Prostate gland (tissue), 2 donors: Measurements from ENCODE around the gene MAGED2. TPM values are rescaled to one million over a fixed set of nuclear protein-coding genes. Genes with fewer than 3 reads are reported as not detected.
"Not testable (repeated sequence)": the region's sequence is repeated elsewhere in the genome, so short reads cannot be mapped to it uniquely, and the experiment has no call there.

Experiments
- DNase-seq: peaks from one replicate; pipeline ENCODE4 v3.0.0-alpha.2; 2019; ENCODE audit warnings: low spot score
- H3K27ac ChIP-seq, 2 donors: fragments of 200-600 bp; sonication (generic); 2 replicates each; pipeline ENCODE4 v1.5.1; 2017 to 2019
- H3K27me3 ChIP-seq: fragments of 200-600 bp; sonication (generic); replicated peaks from 2 replicates; pipeline ENCODE4 v1.5.1; 2019; ENCODE audit not compliant: insufficient read depth
- H3K36me3 ChIP-seq, 2 donors: fragments of 200-600 bp; sonication (generic); 1 replicate in 1 of 2; 2 replicates in 1 of 2; pipeline versions ENCODE4 v1.5.1 to v1.8.1; 2017 to 2019
- H3K4me1 ChIP-seq: fragments of 200-600 bp; sonication (generic); replicated peaks from 2 replicates; pipeline ENCODE4 v1.5.1; 2019
- H3K4me3 ChIP-seq, 2 donors: fragments of 200-600 bp; sonication (generic); 2 replicates each; pipeline ENCODE4 v1.5.1; 2017 to 2019
- H3K9me3 ChIP-seq: fragments of 200-600 bp; sonication (generic); 2 replicates; pipeline ENCODE4 v1.5.1; 2017
- POLR2A ChIP-seq: fragments of 450-650 bp; IDR thresholded peaks from one replicate; pipeline ENCODE4 v1.6.1; 2016; ENCODE audit warnings: antibody characterized with exemption, mild to moderate bottlenecking
- POLR2AphosphoS5 ChIP-seq: sonication (generic); formaldehyde crosslinking; IDR thresholded peaks from one replicate; pipeline ENCODE4 v1.6.1; 2017; ENCODE audit warnings: antibody characterized with exemption
- WGBS: methylation state at CpG from one replicate; pipeline ENCODE4 v1.1.5; 2018; 5-methylcytosine and 5-hydroxymethylcytosine counted together
- intact Hi-C: fragments of 100-400 bp; cut with DNase I; formaldehyde crosslinking; loops from one replicate; pipeline ENCODE4 v1.14.2; 2022
- total RNA-seq, 2 donors: library from RNA; depleted of rRNA; stranded (reverse); fragments of >200 nt; gene quantifications; one replicate each; pipeline ENCODE4 v1.1.0, GENCODE V29; 2016
- TF ChIP-seq, protein P1 (sequence below), 4 experiments: fragments of 200-600 bp in 2 of 4; fragments of 450-650 bp in 2 of 4; sonication (generic) in 2 of 4; IDR thresholded peaks; 1 replicate in 3 of 4; 2 replicates in 1 of 4; pipeline ENCODE4 v1.5.1; 2016 to 2019; ENCODE audit warnings: antibody characterized with exemption in 4 of 4, mild to moderate bottlenecking in 2 of 4, moderate library complexity in 2 of 4

Gene MAGED2
- total RNA-seq: 100 to 1,000 TPM; 304 to 371 TPM

DNA sequence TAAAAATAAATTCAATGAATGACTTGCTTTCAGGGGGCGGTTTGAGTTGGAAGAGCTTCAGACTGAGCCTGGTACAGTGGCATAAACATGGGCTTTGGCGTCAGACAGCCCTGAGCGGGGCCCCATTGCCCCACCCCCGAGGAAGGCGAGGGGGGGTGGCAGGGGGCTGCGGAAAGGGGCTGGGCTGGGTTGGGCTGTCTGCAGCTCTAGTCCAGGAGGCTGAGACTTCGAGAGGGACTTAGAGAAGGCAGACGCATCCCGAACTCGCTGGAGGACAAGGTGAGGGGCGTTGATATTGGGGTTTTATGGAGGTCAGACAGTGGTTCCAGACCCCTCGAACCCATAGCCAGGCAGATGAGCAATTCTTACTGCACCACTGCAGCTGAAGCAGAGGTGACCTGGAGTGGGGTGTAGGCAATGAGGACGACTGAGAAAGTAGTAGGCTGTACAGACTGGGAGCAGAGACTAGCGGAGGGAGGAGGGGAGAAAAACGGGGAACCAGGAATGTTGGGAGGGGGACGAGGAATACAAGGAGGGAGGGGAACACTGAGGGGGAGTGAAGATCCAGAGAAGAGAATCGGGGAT lies at the start of gene MAGED2:
Gene MAGED2 (plus strand): TSS at position 222 of the 585 bp plus-strand sequence. CDS start 1,587 bp downstream, outside the sequence.
- no peaks in the 10 kb centered on the region for H3K4me1 ChIP-seq
- no peaks in the 10 kb centered on the region for H3K27me3 ChIP-seq
- no peaks in the 10 kb centered on the region for H3K9me3 ChIP-seq
- DNase-seq: peak; percentile 17
- H3K4me3 ChIP-seq: peak within 1 kb of the TSS; percentile 55 to 60
- no peak for TF ChIP-seq POLR2A
- TF ChIP-seq POLR2AphosphoS5: peak; percentile 10
- H3K27ac ChIP-seq: peak within 1 kb of the TSS; percentile 91 to 94
- intact Hi-C loops: loop anchor here (2.0 to 5.0 kb wide), 3 partner anchors 169 to 765 kb away; partner anchors contain the start of genes APEX2 and PHF8
- no peaks in the 10 kb centered on the region for H3K36me3 ChIP-seq
- WGBS: under 1% methylated on average over 13 of the region's 17 CpGs

DNA sequence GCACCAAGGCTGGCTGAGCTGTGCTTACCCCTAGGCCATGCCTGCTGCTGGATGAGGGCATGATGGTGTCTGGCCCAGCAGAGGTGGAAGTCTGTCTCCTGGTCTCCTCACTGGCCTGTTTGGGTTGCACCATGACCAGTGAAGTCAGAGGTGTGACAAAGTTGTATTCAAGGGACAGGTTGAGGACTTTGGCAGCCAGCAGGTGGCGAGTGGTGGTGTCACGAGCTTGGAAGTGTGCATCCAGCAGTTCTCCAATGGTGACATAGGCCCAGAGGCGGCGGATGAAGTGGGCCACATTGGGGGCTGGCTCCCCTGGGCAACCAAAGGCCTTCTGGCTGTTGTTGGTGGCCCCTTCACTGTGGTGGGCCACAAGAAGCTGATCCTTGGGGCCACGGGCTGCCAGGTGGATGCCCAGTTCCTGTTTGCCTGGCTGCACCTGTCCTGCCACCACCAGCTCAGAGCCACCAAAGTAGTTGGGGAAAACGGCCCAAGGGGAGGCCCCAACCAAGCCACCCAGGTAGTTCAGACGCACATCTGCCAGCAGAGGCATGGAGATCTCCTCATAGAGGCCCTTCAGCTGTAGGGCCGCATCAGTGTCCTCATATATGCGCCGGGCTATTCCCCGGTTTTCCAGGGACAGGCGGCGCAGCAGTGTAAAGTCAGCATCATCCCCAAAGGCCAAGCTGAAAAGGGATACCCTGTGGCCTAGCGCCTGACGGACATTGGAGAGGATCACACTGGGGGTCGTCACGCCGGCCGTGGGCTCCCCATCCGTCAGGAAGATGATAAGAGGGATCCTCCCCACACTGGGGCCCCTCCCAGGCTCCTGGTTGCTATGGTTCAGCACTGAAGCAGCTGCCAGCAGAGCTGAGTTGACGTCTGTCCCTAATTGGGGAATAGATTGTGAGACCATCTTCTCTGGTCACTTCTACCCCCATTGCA lies 49.2 kb upstream of the MAGED2 start:
- DNase-seq: no peak
- WGBS: 81% methylated on average over 15 of the region's 21 CpGs
- TF ChIP-seq POLR2A: no peak
- TF ChIP-seq POLR2AphosphoS5: no peak
- TF ChIP-seq, protein P1, sequence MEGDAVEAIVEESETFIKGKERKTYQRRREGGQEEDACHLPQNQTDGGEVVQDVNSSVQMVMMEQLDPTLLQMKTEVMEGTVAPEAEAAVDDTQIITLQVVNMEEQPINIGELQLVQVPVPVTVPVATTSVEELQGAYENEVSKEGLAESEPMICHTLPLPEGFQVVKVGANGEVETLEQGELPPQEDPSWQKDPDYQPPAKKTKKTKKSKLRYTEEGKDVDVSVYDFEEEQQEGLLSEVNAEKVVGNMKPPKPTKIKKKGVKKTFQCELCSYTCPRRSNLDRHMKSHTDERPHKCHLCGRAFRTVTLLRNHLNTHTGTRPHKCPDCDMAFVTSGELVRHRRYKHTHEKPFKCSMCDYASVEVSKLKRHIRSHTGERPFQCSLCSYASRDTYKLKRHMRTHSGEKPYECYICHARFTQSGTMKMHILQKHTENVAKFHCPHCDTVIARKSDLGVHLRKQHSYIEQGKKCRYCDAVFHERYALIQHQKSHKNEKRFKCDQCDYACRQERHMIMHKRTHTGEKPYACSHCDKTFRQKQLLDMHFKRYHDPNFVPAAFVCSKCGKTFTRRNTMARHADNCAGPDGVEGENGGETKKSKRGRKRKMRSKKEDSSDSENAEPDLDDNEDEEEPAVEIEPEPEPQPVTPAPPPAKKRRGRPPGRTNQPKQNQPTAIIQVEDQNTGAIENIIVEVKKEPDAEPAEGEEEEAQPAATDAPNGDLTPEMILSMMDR (IDR thresholded peaks at IDR 0.05): no peak
- intact Hi-C loops: no loop called here
- H3K9me3 ChIP-seq: no peaks in the 10 kb centered on the region
- H3K4me1 ChIP-seq: no peaks in the 10 kb centered on the region
- H3K4me3 ChIP-seq: no peak overlapping the region
- H3K27ac ChIP-seq: no peak overlapping the region
- H3K27me3 ChIP-seq: no peaks in the 10 kb centered on the region
- no peaks in the 10 kb centered on the region for H3K36me3 ChIP-seq

DNA sequence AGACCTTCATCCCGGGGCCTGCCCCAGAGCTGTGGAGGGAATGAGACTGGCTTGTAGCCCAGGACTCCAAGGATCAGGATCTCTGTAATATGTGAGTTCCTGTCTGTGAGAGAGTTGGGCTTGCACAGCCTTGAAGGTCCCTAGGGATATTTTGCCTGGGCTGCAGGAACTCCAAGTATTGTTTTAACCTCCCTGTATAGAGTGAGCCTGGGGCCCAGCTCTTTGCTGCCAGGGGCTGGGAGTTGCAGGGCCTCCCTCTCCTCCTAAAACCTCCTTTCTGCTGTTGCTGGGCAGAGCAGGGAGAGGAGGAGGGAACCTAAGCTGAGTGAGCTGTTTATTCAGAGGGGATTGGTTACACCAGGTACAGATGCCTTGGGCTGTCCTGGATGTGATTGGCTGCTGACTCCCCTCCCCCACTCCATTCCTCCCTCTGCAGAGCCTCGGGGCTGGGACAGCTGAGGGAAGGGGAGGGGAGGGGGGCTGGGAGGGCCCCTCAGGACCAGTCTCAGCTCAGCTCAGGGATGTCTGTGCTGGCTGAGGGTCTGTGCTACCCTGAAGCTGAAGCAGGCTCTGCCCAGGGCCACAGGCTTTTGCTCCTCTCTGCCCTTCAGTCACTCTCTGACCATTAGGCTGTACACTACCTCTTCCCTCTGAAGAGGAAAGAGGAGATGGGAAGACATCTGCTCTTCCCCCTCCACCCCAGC lies 33.0 kb upstream of the MAGED2 start:
- WGBS: 13% methylated on average over 1 of the region's 2 CpGs
- not testable (repeated sequence) for DNase-seq

GRCh38 chrX:54776061-54776460 lies 31.5 kb upstream of the MAGED2 start:
- no peaks in the 10 kb centered on the region for H3K9me3 ChIP-seq
- H3K36me3 ChIP-seq: no peaks in the 10 kb centered on the region
- no peak for DNase-seq
- H3K4me3 ChIP-seq: no peak overlapping the region
- no peak overlapping the region for H3K27ac ChIP-seq
- H3K27me3 ChIP-seq: no peaks in the 10 kb centered on the region
- H3K4me1 ChIP-seq: no peaks in the 10 kb centered on the region
- WGBS: 85% methylated on average over 3 of the region's 6 CpGs
- TF ChIP-seq, protein P1 (IDR thresholded peaks at IDR 0.05): no peak
- TF ChIP-seq POLR2A: no peak
- TF ChIP-seq POLR2AphosphoS5: no peak
- intact Hi-C loops: no loop called here

More for the DNA sequence above, 33.0 kb upstream of the MAGED2 start:
- H3K9me3 ChIP-seq, H3K27me3 ChIP-seq, H3K27ac ChIP-seq, H3K4me1 ChIP-seq, H3K4me3 ChIP-seq, intact Hi-C loops, H3K36me3 ChIP-seq: not testable (repeated sequence)

DNA sequence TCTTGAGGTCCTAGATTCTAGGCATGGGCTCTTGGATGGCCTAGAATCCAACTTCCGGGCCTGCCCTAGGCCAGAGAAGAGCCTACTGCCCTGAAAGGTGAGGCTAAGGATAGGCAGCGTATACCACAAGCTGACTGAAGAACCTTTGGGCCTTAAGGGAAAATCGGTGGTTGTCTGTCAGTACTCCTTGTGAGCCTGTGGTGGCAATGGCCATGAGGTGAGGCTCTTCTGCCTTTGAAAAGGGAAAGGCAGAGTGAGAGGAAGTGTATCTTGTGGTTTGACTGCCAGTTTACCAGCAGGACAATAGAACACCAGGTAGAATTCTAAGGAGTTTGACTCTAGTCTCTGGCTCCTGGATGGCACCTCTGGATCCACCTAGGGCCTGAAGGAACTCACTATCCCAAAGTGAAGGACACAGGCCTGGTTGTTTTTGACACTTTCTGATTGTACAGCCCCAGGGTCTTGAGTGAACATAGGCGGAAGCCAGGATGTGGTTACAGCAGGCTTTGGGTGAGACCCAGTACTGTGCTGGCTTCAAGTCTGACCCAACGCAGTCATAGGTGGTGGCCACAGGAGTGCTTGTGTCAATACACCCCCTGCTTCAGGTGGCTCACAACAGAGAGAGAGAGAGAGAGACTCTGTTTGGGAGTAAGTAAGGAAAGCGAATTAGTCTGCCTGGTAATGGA lies 30.4 kb upstream of the MAGED2 start:
- H3K4me3 ChIP-seq: no peak overlapping the region
- TF ChIP-seq, protein P1 (IDR thresholded peaks at IDR 0.05): no peak
- TF ChIP-seq POLR2A (no peak), POLR2AphosphoS5 (no peak)
- no peak overlapping the region for H3K27ac ChIP-seq
- intact Hi-C loops: no loop called here
- DNase-seq: no peak
- no peaks in the 10 kb centered on the region for H3K36me3 ChIP-seq
- WGBS: 93% methylated on average over 6 of the region's 6 CpGs
- H3K27me3 ChIP-seq: no peaks in the 10 kb centered on the region
- H3K9me3 ChIP-seq: no peaks in the 10 kb centered on the region
- H3K4me1 ChIP-seq: no peaks in the 10 kb centered on the region
